Smooth muscle cell (in vitro differentiated cells): Measurements from ENCODE around the gene RER1. TPM values are rescaled to one million over a fixed set of nuclear protein-coding genes. Genes with fewer than 3 reads are reported as not detected.

ENCODE experiments used
- DNase-seq: peaks from one replicate; lab custom pipeline; 2025; ENCODE audit not compliant: unreplicated experiment; lab: John Stamatoyannopoulos, UW
- H2AFZ ChIP-seq: fragments of 200-600 bp; sonication (generic); 2 replicates; pipeline ENCODE4 v1.6.0; 2016; ENCODE audit warnings: antibody characterized with exemption, low read depth, mild to moderate bottlenecking
- H3F3A ChIP-seq: fragments of 200-600 bp; sonication (generic); 2 replicates; pipeline ENCODE4 v1.6.0; 2017; ENCODE audit warnings: antibody characterized with exemption, low read depth
- H3K27ac ChIP-seq: fragments of 200-600 bp; sonication (generic); 2 replicates; pipeline ENCODE4 v1.5.1; 2016; ENCODE audit warnings: low read depth, mild to moderate bottlenecking
- H3K27me3 ChIP-seq: fragments of 200-600 bp; sonication (generic); 2 replicates; pipeline ENCODE4 v1.6.1; 2016; ENCODE audit warnings: low read depth, mild to moderate bottlenecking
- H3K36me3 ChIP-seq: fragments of 200-600 bp; sonication (generic); 2 replicates; pipeline ENCODE4 v1.5.1; 2016; ENCODE audit warnings: low read depth
- H3K4me1 ChIP-seq: fragments of 200-600 bp; sonication (generic); 2 replicates; pipeline ENCODE4 v1.5.1; 2016; ENCODE audit warnings: low read depth
- H3K4me2 ChIP-seq: fragments of 200-600 bp; sonication (generic); 2 replicates; pipeline ENCODE4 v1.6.0; 2016; ENCODE audit warnings: mild to moderate bottlenecking
- H3K4me3 ChIP-seq: fragments of 200-600 bp; sonication (generic); 2 replicates; pipeline ENCODE4 v1.5.1; 2016; ENCODE audit warnings: mild to moderate bottlenecking
- H3K79me2 ChIP-seq: fragments of 200-600 bp; sonication (generic); 2 replicates; pipeline ENCODE4 v1.6.0; 2016; ENCODE audit warnings: low read depth, mild to moderate bottlenecking
- H3K9ac ChIP-seq: fragments of 200-600 bp; sonication (generic); 2 replicates; pipeline ENCODE4 v1.6.0; 2016; ENCODE audit warnings: low read depth
- H3K9me3 ChIP-seq: fragments of 200-600 bp; sonication (generic); replicated peaks from 2 replicates; pipeline ENCODE4 v1.5.1; 2016; ENCODE audit warnings: low read depth
- H4K20me1 ChIP-seq: fragments of 200-600 bp; sonication (generic); 2 replicates; pipeline ENCODE4 v1.6.0; 2016; ENCODE audit warnings: low read depth
- WGBS: methylation state at CpG from one replicate; pipeline ENCODE4 v1.1.7; 2016; ENCODE audit warnings: low lambda C conversion rate; 5-methylcytosine and 5-hydroxymethylcytosine counted together
- polyA plus RNA-seq: library from polyadenylated mRNA; unstranded; fragments of >200 nt; fragmentation: Nextera tagmentation; extraction: Ambion mirVana; gene quantifications from 2 replicates; pipeline ENCODE4 v1.2.1, GENCODE V29; 2016
- total RNA-seq: library from RNA; depleted of rRNA; stranded (reverse); fragments of >200 nt; gene quantifications from 2 replicates; pipeline ENCODE4 v1.2.3, GENCODE V29; 2014
- TF ChIP-seq, protein P1 (sequence below): fragments of 200-600 bp; sonication (generic); IDR thresholded peaks from 2 replicates; pipeline ENCODE4 v1.5.1; 2017; ENCODE audit warnings: borderline replicate concordance, mild to moderate bottlenecking, antibody characterized with exemption; ENCODE audit not compliant: insufficient read depth, poor library complexity, severe bottlenecking

RER1 gene
- total and polyA plus RNA-seq, 2 experiments from 2014 or later = 101 to 269 TPM

DNA sequence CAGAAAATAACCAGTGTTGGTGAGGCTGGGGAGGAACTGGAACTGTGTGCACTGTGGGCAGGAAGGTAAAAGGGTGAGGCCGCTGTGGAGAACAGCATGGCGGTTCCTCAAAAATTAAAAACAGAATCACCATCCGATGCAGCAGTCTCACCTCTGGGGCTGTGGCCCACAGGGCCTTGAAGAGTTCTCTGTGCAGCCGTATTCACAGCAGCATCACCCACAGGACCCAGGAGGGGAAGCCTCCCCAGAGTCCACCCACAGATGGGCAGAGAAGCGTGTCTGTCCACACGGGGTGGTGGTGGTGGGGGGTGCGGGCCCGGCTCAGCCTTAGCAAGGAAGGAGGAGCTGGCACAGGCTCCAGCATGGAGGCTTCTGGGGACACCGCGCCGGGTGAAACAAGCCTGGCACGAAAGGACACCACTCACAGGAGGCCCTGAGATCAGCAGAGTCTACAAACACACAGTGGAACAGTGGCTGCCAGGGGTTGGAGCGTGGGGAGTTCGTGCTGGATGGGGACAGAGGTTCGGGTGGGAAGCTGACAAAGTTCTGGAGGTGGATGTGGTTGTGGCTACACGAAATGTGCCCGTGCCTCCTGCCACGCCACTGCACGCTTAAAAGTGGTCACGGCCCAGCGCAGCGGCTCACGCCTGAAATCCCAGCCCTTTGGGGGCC is 11.8 kb upstream of the RER1 start:
- Histone ChIP-seq H3F3A (no peaks in the 10 kb centered on the region), H3K4me2 (no peak overlapping the region), H3K4me1 (no peaks in the 10 kb centered on the region), H3K9ac (no peak overlapping the region), H4K20me1 (no peaks in the 10 kb centered on the region), H3K4me3 (no peak overlapping the region), H3K79me2 (no peaks in the 10 kb centered on the region), H2AFZ (no peak overlapping the region), H3K27me3 (no peaks in the 10 kb centered on the region), H3K36me3 (no peaks in the 10 kb centered on the region), H3K27ac (no peak overlapping the region), H3K9me3 (no peaks in the 10 kb centered on the region)
- DNase-seq = no peak
- TF ChIP-seq, protein P1, sequence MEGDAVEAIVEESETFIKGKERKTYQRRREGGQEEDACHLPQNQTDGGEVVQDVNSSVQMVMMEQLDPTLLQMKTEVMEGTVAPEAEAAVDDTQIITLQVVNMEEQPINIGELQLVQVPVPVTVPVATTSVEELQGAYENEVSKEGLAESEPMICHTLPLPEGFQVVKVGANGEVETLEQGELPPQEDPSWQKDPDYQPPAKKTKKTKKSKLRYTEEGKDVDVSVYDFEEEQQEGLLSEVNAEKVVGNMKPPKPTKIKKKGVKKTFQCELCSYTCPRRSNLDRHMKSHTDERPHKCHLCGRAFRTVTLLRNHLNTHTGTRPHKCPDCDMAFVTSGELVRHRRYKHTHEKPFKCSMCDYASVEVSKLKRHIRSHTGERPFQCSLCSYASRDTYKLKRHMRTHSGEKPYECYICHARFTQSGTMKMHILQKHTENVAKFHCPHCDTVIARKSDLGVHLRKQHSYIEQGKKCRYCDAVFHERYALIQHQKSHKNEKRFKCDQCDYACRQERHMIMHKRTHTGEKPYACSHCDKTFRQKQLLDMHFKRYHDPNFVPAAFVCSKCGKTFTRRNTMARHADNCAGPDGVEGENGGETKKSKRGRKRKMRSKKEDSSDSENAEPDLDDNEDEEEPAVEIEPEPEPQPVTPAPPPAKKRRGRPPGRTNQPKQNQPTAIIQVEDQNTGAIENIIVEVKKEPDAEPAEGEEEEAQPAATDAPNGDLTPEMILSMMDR = no peak
- WGBS = 96% methylated on average over 23 of the region's 23 CpGs

- no peaks in the 10 kb centered on the region for H4K20me1 ChIP-seq
- H3K4me3 ChIP-seq = no peak overlapping the region
- no peaks in the 10 kb centered on the region for H3K27me3 ChIP-seq
- H3K4me2 ChIP-seq = no peak overlapping the region
- TF ChIP-seq, protein P1 = no peak
- DNase-seq = no peak
- no peaks in the 10 kb centered on the region for H3K4me1 ChIP-seq
- H3K79me2 ChIP-seq = no peaks in the 10 kb centered on the region
- no peak overlapping the region for H3K27ac ChIP-seq
- H3K36me3 ChIP-seq = no peaks in the 10 kb centered on the region
- no peak overlapping the region for H3K9ac ChIP-seq
- H2AFZ ChIP-seq = no peak overlapping the region
- H3F3A ChIP-seq = no peaks in the 10 kb centered on the region
- no peaks in the 10 kb centered on the region for H3K9me3 ChIP-seq
- 93% methylated on average over 32 of the region's 32 CpGs for WGBS
These were observed 10.6 kb upstream of the RER1 start for GRCh38 chr1:2380816-2381591.

DNA sequence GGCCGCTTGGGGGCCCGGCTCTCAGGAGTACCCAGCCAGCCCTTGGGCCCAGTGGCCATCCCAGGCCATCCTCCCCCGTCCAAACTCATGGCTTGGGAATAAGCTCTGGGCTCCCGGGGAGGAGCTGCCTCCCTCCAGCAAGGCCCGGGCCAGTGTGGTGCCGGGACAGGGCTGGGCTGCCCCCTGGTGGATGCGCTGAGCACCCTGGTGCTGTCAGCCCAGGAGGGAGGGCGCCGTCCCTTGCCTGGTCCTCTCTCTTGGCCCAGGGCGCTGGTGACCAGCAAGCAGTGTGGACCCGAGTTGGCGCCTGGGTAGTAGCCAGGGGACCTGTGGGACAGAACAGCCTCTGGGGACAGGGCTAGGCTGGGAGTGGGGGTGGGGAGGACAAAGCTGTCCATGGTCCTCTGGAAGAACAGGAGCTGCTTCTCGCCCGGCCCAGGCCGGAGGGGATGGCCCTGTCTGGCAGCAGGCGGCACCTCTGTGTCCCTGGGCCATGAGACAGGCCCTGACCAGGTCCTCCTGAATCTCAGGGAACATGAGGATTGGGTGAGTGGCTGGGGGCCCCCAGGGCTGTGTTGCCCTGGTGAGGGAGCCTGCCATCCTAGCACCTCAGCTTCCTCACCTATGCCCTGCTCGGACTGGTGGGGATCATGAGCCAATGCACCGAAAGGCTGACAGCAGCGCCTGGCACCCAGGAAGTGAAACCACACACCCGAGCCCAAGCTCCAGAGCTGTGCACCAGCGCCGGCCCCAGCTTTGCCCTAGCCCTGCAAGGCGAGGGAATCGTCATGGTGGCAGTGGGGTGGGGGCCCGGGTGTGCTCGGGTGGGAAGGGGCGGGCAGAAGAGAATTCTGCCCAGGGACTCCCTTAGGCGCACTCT is 9.7 kb upstream of the RER1 start:
- DNase-seq = peak; percentile 51
- TF ChIP-seq, protein P1 = peak; percentile 91
- H3K9ac ChIP-seq = no peak overlapping the region
- H3K4me2 ChIP-seq = no peak overlapping the region
- no peaks in the 10 kb centered on the region for H3F3A ChIP-seq
- no peak overlapping the region for H3K4me3 ChIP-seq
- H3K9me3 ChIP-seq = no peaks in the 10 kb centered on the region
- H3K79me2 ChIP-seq = no peaks in the 10 kb centered on the region
- H3K27me3 ChIP-seq = no peaks in the 10 kb centered on the region
- WGBS = 58% methylated on average over 27 of the region's 28 CpGs
- no peaks in the 10 kb centered on the region for H3K4me1 ChIP-seq
- no peaks in the 10 kb centered on the region for H4K20me1 ChIP-seq
- no peak overlapping the region for H3K27ac ChIP-seq
- H3K36me3 ChIP-seq = no peaks in the 10 kb centered on the region
- H2AFZ ChIP-seq = no peak overlapping the region
